Lower leg skin (tissue), 4 donors: ENCODE results near the gene ARSJ. TPM values are rescaled to one million over a fixed set of nuclear protein-coding genes. Genes with fewer than 3 reads are reported as not detected.
"Not testable (repeated sequence)": the region's sequence is repeated elsewhere in the genome, so short reads cannot be mapped to it uniquely, and the experiment has no call there.

Source experiments
- DNase-seq, 2 donors: peaks; one replicate each; pipeline ENCODE4 v3.0.0-alpha.2; 2019; ENCODE audit warnings: low spot score in 2 of 2
- H3K4me3 ChIP-seq: fragments of 200-600 bp; sonication (generic); 2 replicates; pipeline ENCODE4 v1.5.1; 2017; ENCODE audit warnings: mild to moderate bottlenecking, low read depth; ENCODE audit not compliant: poor library complexity, severe bottlenecking
- POLR2A ChIP-seq, 2 donors: fragments of 450-650 bp; IDR thresholded peaks; one replicate each; pipeline ENCODE4 v1.6.1; 2016 to 2017; ENCODE audit warnings: antibody characterized with exemption in 2 of 2, mild to moderate bottlenecking in 1 of 2, moderate library complexity in 1 of 2
- WGBS, 2 donors: methylation state at CpG; one replicate each; pipeline ENCODE4 v1.1.5; 2018; 5-methylcytosine and 5-hydroxymethylcytosine counted together
- intact Hi-C: fragments of 100-400 bp; cut with DNase I; formaldehyde crosslinking; loops from one replicate; pipeline ENCODE4 v1.15.0; 2023; ENCODE audit warnings: low total_unique reads
- total RNA-seq, 4 donors: library from RNA; depleted of rRNA; stranded (reverse); fragments of >200 nt; gene quantifications; one replicate each; pipeline ENCODE4 v1.1.0, GENCODE V29; 2016
- TF ChIP-seq, protein P1 (sequence below), 3 donors: fragments of 450-650 bp; IDR thresholded peaks; one replicate each; pipeline ENCODE4 v1.5.1; 2016; ENCODE audit warnings: antibody characterized with exemption in 3 of 3, mild to moderate bottlenecking in 3 of 3, moderate library complexity in 2 of 3

ARSJ gene
- total RNA-seq, 4 donors from 2014 or later: 0.42 to 3.7 (median 1.6) TPM

DNA sequence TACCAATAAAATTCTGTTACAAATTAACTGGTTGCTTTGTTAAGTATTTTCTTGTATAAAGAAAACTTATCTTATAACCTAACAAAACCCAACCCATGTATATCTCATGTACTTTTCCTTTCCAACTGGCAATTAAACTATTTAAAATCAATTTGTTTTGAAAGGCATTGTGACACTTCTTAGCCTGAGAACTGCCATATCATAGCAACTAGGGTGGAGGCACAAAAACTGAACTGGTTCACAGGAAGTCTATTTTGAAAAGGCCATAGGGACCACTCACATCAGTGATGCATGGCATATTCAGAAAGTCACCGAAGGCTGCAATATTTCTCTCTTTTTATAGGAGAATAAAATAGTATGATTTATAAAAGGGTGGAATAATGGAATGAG, 40.5 kb upstream of the ARSJ start:
- intact Hi-C loops: no loop called here
- TF ChIP-seq, protein P1, sequence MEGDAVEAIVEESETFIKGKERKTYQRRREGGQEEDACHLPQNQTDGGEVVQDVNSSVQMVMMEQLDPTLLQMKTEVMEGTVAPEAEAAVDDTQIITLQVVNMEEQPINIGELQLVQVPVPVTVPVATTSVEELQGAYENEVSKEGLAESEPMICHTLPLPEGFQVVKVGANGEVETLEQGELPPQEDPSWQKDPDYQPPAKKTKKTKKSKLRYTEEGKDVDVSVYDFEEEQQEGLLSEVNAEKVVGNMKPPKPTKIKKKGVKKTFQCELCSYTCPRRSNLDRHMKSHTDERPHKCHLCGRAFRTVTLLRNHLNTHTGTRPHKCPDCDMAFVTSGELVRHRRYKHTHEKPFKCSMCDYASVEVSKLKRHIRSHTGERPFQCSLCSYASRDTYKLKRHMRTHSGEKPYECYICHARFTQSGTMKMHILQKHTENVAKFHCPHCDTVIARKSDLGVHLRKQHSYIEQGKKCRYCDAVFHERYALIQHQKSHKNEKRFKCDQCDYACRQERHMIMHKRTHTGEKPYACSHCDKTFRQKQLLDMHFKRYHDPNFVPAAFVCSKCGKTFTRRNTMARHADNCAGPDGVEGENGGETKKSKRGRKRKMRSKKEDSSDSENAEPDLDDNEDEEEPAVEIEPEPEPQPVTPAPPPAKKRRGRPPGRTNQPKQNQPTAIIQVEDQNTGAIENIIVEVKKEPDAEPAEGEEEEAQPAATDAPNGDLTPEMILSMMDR (IDR thresholded peaks at IDR 0.05): no peak
- TF ChIP-seq POLR2A (IDR thresholded peaks at IDR 0.05): no peak
- WGBS, 2 donors: 81 to 84% methylated on average over 1 of the region's 1 CpG
- H3K4me3 ChIP-seq: no peak overlapping the region
- DNase-seq: no peak

DNA sequence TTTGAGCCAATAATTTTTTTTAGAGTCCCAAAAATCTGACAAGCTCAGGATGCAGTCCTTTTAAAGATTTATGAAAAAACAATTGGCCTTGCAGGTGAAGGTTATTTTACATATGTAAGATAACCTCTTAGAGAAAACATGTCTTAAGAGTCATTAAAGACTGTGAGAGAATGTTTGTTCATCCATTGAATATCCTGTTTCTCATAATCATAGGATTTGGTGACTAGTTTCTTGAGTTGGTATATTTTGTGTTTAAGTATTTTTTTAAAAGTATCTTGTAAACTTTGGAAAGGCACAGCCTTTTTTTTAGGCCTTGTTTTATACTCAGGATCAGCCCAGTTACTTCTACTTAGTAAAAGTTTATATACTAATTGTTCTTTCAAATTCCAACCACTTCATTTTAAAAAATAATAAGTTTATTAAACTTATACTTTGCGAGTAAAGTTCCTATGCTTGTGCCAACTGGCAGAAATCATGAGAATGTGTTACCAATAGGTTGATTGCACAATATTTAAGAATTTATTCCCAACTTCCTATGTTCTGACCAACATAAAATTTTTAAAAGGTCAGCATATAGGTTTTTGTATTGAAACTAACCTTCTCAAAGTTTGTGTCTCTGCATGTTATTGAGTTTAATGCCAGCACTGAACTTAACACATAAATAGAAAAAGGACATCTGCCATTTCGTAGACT, 40.0 kb upstream of the ARSJ start:
- intact Hi-C loops: no loop called here
- 27 to 48% methylated on average over 2 of the region's 2 CpGs for WGBS, 2 donors
- DNase-seq: no peak
- no peak overlapping the region for H3K4me3 ChIP-seq
- TF ChIP-seq, protein P1 (IDR thresholded peaks at IDR 0.05): no peak
- TF ChIP-seq POLR2A (IDR thresholded peaks at IDR 0.05): no peak

DNA sequence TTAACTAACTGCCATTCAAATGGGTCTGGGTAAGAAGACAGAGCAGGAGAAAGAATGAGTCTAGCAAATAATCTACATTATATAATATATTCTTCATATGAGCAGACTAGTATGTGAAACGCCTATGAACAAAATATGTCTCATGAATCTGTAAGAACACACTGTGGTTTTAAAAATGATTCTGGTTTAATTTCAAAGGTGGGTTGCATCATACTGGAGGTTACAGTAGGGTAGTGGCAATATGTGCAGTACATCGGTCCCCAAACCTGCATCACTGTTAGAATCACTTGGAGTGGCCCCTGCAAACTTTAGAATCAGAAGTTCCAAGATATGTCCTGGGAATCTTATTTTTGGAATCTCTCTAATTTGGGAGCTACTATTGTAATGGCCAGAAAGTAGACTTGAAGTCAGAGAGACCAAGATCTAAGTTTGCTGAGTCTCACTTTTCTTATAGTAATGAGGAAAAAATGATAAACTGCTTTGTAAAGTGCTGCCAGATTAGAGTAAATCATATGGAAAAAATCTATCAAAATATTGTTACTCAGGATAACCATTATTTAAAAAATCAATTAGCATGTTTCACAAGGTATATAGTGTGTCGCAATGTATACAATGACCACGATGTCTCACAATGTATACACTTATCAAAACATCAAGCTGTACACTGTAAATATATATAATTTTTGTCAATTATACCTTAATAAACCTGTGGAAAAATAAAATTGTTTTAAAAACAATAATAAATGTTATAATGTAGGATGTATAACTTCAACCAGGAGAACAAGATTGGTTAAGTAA, 37.9 kb upstream of the ARSJ start:
- 89 to 90% methylated on average over 4 of the region's 4 CpGs for WGBS, 2 donors

DNA sequence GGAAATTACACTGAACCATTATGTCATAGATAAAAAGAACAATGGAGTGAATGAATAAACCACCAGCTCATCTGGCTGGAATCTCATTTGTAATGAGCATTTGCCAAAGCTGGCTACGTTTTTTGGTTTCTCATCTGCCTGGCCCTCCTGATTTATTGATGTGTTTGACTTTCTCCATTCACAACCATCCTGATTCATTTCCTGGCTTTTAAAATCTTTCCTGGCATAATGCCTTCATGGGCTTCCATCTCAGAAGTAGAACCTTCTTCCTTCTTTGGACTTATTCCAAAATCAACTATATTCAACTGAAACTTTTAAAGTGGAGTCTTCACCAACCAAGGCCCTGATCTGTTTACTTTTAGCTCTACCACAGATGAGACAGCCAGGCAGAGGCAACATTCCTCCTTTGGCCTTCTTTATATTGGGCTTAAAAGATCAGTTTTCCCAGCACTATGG, 36.0 kb upstream of the ARSJ start:
- 8 to 11% methylated on average over 1 of the region's 1 CpG for WGBS, 2 donors
- no peak overlapping the region for H3K4me3 ChIP-seq
- intact Hi-C loops: no loop called here
- TF ChIP-seq, protein P1 (IDR thresholded peaks at IDR 0.05): no peak
- no peak for TF ChIP-seq POLR2A (IDR thresholded peaks at IDR 0.05)
- no peak for DNase-seq

More for the DNA sequence above, 37.9 kb upstream of the ARSJ start:
- DNase-seq: no peak
- TF ChIP-seq, protein P1 (IDR thresholded peaks at IDR 0.05): no peak
- no peak for TF ChIP-seq POLR2A (IDR thresholded peaks at IDR 0.05)
- intact Hi-C loops: no loop called here
- no peak overlapping the region for H3K4me3 ChIP-seq

GRCh38 chr4:114013201-114013600, 33.8 kb upstream of the ARSJ start:
- DNase-seq, H3K4me3 ChIP-seq, intact Hi-C loops: not testable (repeated sequence)
- WGBS, 2 donors: 69 to 87% methylated on average over 4 of the region's 4 CpGs

DNA sequence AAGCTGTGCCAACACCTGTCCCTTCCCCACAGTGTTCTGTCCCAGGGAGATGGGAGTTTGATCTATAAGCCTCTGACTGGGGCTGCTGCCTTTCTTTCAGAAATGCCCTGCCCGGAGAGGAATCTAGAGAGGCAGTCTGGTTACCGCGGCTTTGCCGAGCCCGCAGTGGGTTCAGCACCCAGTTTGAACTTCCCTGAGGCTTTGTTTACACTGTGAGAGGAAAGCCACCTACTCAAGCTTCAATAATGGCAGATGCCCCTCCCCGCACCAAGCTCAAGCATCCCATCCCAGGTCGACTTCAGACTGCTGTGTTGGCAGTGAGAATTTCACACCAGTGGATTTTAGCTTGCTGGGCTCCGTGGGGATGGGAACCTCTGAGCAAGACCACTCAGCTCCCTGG, 33.3 kb upstream of the ARSJ start:
- no peak overlapping the region for H3K4me3 ChIP-seq
- TF ChIP-seq, protein P1 (IDR thresholded peaks at IDR 0.05): no peak
- WGBS, 2 donors: 83 to 84% methylated on average over 8 of the region's 8 CpGs
- intact Hi-C loops: no loop called here
- DNase-seq: no peak
